ENCODE results near the gene NRF1.

Gene NRF1

DNA sequence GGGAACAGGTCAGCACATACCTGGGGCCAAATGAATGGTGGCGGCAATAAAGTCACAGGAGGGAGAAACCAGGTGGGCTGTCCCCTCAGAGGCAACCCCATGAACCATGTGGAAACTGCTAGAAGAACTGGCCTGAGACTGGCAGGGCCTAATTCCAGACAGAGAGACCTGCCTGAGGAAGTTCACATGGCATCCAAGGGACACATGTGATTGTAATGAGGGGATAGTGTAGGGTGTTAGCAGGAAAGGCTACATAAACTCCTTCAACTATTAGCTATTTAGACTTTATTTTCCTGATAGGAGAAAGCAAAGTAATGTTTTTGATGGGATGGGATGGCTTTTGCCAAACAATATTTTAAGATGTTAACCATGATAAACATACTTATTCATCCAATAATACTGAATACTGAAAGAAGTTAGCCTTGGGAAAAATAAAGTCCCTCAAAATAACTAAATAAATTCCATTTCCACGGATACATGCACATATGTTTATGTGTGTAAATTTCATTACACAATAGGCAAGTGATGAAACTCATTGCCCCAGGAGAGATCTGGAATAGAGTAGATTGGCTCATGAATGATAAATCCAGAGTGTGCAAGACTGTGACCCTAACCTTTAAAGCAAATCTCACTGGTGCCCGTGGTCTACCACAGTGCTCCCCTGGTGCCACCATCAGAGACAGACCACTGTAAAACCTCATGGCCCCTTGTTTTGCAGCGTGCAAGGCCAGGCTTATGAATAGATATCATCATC is 137.0 kb downstream of the NRF1 start:
- ATAC-seq (no peak), DNase-seq (ENCODE audit: low spot score in 2 of 2) (no peak)
- Mint-ChIP-seq H3K4me1 (no peaks in the 10 kb centered on the region), H3K27ac (peak overlapping the region; percentile 11), H3K36me3 (peaks cover 33% of the 10 kb centered on the region), H3K9me3 (no peaks in the 10 kb centered on the region), H3K4me3 (no peak overlapping the region)

GRCh38 chr7:129750091-129750490 is 138.6 kb downstream of the NRF1 start:
- Mint-ChIP-seq H3K36me3 (peaks cover 34% of the 10 kb centered on the region), H3K4me3 (no peak overlapping the region), H3K9me3 (no peaks in the 10 kb centered on the region), H3K27ac (no peak overlapping the region), H3K4me1 (no peaks in the 10 kb centered on the region)
- DNase-seq (ENCODE audit: low spot score in 2 of 2) (no peak), ATAC-seq (no peak)

DNA sequence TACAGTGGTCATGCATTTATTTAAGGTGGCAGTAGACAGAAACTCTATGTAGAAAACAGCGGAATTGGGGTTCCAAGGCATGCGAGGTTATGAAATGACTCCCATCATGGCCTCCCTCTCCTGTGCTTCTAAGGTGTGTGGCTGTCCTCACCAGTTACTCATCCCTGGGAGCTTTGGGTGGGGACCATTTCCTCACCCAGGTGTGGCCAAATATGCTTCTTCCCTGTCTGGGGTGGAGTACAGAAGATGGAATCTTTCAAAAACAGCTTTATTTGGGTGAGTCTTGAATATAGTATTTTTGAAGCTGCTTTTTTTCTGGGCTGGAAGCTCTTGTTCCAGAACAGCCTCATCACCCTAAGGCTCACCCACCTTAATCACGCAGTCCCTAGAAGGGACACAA is 139.0 kb downstream of the NRF1 start:
- no peak for ATAC-seq
- no peaks in the 10 kb centered on the region for H3K4me1 Mint-ChIP-seq
- H3K9me3 Mint-ChIP-seq, result no peaks in the 10 kb centered on the region
- DNase-seq (ENCODE audit: low spot score in 2 of 2), result no peak
- H3K27ac Mint-ChIP-seq, result peak overlapping the region; percentile 61
- peaks cover 33% of the 10 kb centered on the region for H3K36me3 Mint-ChIP-seq
- H3K4me3 Mint-ChIP-seq, result no peak overlapping the region

DNA sequence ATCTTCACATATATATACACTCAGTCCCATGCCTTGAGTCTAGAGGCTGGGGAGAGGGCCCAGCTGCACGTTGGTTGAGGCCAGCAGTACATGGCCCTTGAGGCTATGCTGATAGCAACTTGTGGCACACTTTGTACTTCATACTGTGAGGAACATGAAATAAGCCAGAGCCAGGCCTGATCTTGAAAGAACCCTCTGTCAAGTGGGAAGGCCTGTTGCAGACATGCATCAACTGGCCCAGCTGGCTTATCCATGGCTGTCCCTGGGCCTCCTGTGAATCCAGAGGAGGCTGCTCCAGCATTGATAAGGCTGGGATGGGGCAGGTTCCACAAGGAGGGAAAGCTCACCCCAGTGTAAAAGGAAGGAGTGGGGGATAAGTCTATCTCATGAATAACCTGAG is 140.4 kb downstream of the NRF1 start:
- H3K27ac Mint-ChIP-seq, result peak overlapping the region; percentile 61
- ATAC-seq (no peak), DNase-seq (ENCODE audit: low spot score in 2 of 2) (no peak)
- no peak overlapping the region for H3K4me3 Mint-ChIP-seq
- H3K4me1 Mint-ChIP-seq, result no peaks in the 10 kb centered on the region
- H3K36me3 Mint-ChIP-seq, result peaks cover 29% of the 10 kb centered on the region
- H3K9me3 Mint-ChIP-seq, result no peaks in the 10 kb centered on the region

GRCh38 chr7:129752760-129753159 is 141.2 kb downstream of the NRF1 start:
- H3K4me1 Mint-ChIP-seq, result no peaks in the 10 kb centered on the region
- H3K36me3 Mint-ChIP-seq, result peaks cover 28% of the 10 kb centered on the region
- DNase-seq (ENCODE audit: low spot score in 2 of 2) (no peak), ATAC-seq (peak; percentile 69)
- no peaks in the 10 kb centered on the region for H3K9me3 Mint-ChIP-seq
- no peak overlapping the region for H3K4me3 Mint-ChIP-seq
- H3K27ac Mint-ChIP-seq, result peak overlapping the region; percentile 61

- H3K36me3 Mint-ChIP-seq, result peaks cover 37% of the 10 kb centered on the region
- ATAC-seq, result no peak
- no peaks in the 10 kb centered on the region for H3K9me3 Mint-ChIP-seq
- no peak overlapping the region for H3K27ac Mint-ChIP-seq
- no peaks in the 10 kb centered on the region for H3K4me1 Mint-ChIP-seq
- H3K4me3 Mint-ChIP-seq, result no peak overlapping the region
- DNase-seq (ENCODE audit: low spot score in 2 of 2), result no peak
Observed at GRCh38 chr7:129754406-129754805, 142.9 kb downstream of the NRF1 start.

GRCh38 chr7:129757991-129758390 is 146.5 kb downstream of the NRF1 start:
- no peak for ATAC-seq
- no peak for DNase-seq (ENCODE audit: low spot score in 2 of 2)
- peaks cover 30% of the 10 kb centered on the region for H3K36me3 Mint-ChIP-seq
- H3K4me1 Mint-ChIP-seq, result no peaks in the 10 kb centered on the region
- no peak overlapping the region for H3K4me3 Mint-ChIP-seq
- H3K27ac Mint-ChIP-seq, result no peak overlapping the region
- no peaks in the 10 kb centered on the region for H3K9me3 Mint-ChIP-seq

DNA sequence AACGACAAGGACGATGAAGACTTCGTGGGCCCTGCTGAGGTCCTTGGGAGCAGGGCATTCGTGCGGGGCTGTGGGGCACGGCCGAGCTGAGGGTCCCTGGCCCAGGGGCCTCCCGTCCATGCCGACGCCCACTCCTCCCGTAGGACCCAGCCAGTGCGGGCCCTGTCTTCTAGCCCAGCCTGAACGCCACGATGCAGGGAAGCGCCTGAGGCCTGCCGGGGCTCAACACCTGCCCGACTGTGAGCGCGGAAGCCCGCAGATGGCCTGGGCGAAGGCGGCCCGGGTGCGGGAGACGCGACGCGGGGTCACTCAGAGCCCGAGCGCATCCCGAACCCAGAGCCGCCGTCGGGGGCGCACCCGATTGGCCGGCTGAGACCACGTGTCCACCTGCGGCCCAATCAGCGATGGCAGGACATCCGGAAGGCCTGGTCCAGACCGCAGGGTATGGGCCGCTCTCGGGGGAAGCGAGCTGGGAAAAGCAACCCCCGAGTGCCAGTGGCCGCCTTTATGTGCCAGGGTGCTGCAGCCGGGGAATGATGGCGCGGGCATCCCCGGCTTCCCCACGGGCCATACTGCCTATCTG is 151.0 kb downstream of the NRF1 start:
- H3K27ac Mint-ChIP-seq, result no peak overlapping the region
- H3K36me3 Mint-ChIP-seq, result peaks cover 11% of the 10 kb centered on the region
- DNase-seq (ENCODE audit: low spot score in 2 of 2) (no peak), ATAC-seq (no peak)
- peaks cover 15% of the 10 kb centered on the region for H3K4me1 Mint-ChIP-seq
- H3K9me3 Mint-ChIP-seq, result no peaks in the 10 kb centered on the region
- no peak overlapping the region for H3K4me3 Mint-ChIP-seq

- no peak overlapping the region for H3K27ac Mint-ChIP-seq
- H3K4me3 Mint-ChIP-seq, result no peak overlapping the region
- H3K36me3 Mint-ChIP-seq, result no peaks in the 10 kb centered on the region
- H3K4me1 Mint-ChIP-seq, result peaks cover 28% of the 10 kb centered on the region
- H3K9me3 Mint-ChIP-seq, result no peaks in the 10 kb centered on the region
- ATAC-seq, result no peak
- DNase-seq (ENCODE audit: low spot score in 2 of 2), result no peak
Observed at GRCh38 chr7:129764247-129765084, 152.9 kb downstream of the NRF1 start.

GRCh38 chr7:129765352-129765751 is 153.8 kb downstream of the NRF1 start:
- no peak for ATAC-seq
- DNase-seq (ENCODE audit: low spot score in 2 of 2), result no peak
- Mint-ChIP-seq H3K4me3 (no peak overlapping the region), H3K36me3 (no peaks in the 10 kb centered on the region), H3K4me1 (peaks cover 28% of the 10 kb centered on the region), H3K27ac (no peak overlapping the region), H3K9me3 (no peaks in the 10 kb centered on the region)

- Mint-ChIP-seq H3K4me1 (peaks cover 34% of the 10 kb centered on the region), H3K27ac (peak overlapping the region; percentile 56), H3K4me3 (no peak overlapping the region), H3K9me3 (no peaks in the 10 kb centered on the region), H3K36me3 (no peaks in the 10 kb centered on the region)
- ATAC-seq (peak; percentile 34), DNase-seq (ENCODE audit: low spot score in 2 of 2) (no peak)
Observed at GRCh38 chr7:129767120-129768015, 155.8 kb downstream of the NRF1 start.

DNA sequence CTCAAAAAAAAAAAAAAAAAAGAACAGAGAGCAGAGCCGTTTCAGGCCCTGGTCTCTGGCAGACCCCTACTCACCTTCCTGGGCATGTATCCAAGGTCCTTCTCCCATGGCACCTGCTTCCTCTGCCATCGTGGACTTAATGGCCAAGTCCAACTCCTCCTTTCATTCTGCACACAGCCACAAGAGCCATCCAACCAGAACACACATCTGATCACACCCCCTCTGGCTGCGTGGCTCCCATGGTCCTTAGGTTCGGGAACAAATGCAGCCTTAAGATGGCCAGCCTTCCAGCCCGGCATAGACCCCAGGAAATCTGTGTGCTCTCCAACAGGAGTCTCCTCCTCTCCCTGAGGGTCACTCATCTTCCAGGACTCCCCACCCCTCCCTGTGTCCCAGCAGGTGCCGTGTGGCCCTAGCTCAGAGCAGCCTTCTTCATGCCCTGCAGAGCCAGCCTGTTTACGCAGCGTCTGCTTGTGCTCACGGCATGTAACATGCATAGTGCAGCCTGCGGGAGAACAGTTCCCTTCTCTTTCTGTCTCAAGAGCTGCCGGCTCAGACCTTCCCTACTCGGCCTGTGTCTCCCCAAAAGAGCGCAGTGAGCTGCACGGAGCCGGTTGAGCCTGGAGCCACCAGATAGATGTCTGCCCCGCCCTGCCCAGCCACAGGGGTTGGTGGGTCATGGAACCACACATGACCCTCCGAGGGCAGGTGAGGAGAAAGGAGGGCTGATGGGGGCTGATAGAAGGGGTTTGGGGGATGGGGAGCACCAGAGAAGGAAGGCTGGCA is 157.3 kb downstream of the NRF1 start:
- Mint-ChIP-seq H3K36me3 (no peaks in the 10 kb centered on the region), H3K27ac (no peak overlapping the region), H3K4me3 (no peak overlapping the region), H3K9me3 (no peaks in the 10 kb centered on the region), H3K4me1 (peaks cover 34% of the 10 kb centered on the region)
- no peak for ATAC-seq
- DNase-seq (ENCODE audit: low spot score in 2 of 2), result no peak

- Mint-ChIP-seq H3K4me1 (peaks cover 34% of the 10 kb centered on the region), H3K4me3 (no peak overlapping the region), H3K27ac (no peak overlapping the region), H3K9me3 (no peaks in the 10 kb centered on the region), H3K36me3 (no peaks in the 10 kb centered on the region)
- DNase-seq (ENCODE audit: low spot score in 2 of 2) (no peak), ATAC-seq (no peak)
Observed at GRCh38 chr7:129769400-129769774, 157.9 kb downstream of the NRF1 start.
